ENCODE data around the gene GPC3. TPM values are rescaled to one million over a fixed set of nuclear protein-coding genes. Genes with fewer than 3 reads are reported as not detected.
"Not testable (repeated sequence)": the region's sequence is repeated elsewhere in the genome, so short reads cannot be mapped to it uniquely, and the experiment has no call there.

The GPC3 gene
- total RNA-seq, 1 donor from 2014 or later, result 0.25 TPM

- H3K4me3 Mint-ChIP-seq (ENCODE audit: low read depth), result no peak overlapping the region
- no peak for DNase-seq (ENCODE audit: low spot score)
- H3K4me1 Mint-ChIP-seq (ENCODE audit: low read depth), result no peaks in the 10 kb centered on the region
- H3K36me3 Mint-ChIP-seq (ENCODE audit: low read depth), result no peaks in the 10 kb centered on the region
- no peaks in the 10 kb centered on the region for H3K9me3 Mint-ChIP-seq
- intact Hi-C loops (cut with micrococcal nuclease), result no loop called here
- no peak overlapping the region for H3K27ac Mint-ChIP-seq
- H3K27me3 Mint-ChIP-seq (ENCODE audit: low read depth), result no peaks in the 10 kb centered on the region
These were observed 345.0 kb downstream of the GPC3 start for GRCh38 chrX:133640161-133641015.

GRCh38 chrX:133639726-133640125 is 345.7 kb downstream of the GPC3 start:
- intact Hi-C loops (cut with micrococcal nuclease), result no loop called here
- no peak for DNase-seq (ENCODE audit: low spot score)
- Mint-ChIP-seq H3K4me3 (ENCODE audit: low read depth) (no peak overlapping the region), H3K27me3 (ENCODE audit: low read depth) (no peaks in the 10 kb centered on the region), H3K27ac (no peak overlapping the region), H3K36me3 (ENCODE audit: low read depth) (no peaks in the 10 kb centered on the region), H3K9me3 (no peaks in the 10 kb centered on the region), H3K4me1 (ENCODE audit: low read depth) (no peaks in the 10 kb centered on the region)

- Mint-ChIP-seq H3K27ac (no peak overlapping the region), H3K36me3 (ENCODE audit: low read depth) (no peaks in the 10 kb centered on the region), H3K4me1 (ENCODE audit: low read depth) (no peaks in the 10 kb centered on the region), H3K27me3 (ENCODE audit: low read depth) (no peaks in the 10 kb centered on the region), H3K4me3 (ENCODE audit: low read depth) (no peak overlapping the region), H3K9me3 (no peaks in the 10 kb centered on the region)
- no peak for DNase-seq (ENCODE audit: low spot score)
- intact Hi-C loops (cut with micrococcal nuclease), result no loop called here
These were observed 347.1 kb downstream of the GPC3 start for GRCh38 chrX:133638285-133638684.

- no peak overlapping the region for H3K27ac Mint-ChIP-seq
- no peak overlapping the region for H3K4me3 Mint-ChIP-seq (ENCODE audit: low read depth)
- no peak for DNase-seq (ENCODE audit: low spot score)
- no peaks in the 10 kb centered on the region for H3K4me1 Mint-ChIP-seq (ENCODE audit: low read depth)
- no peaks in the 10 kb centered on the region for H3K9me3 Mint-ChIP-seq
- H3K27me3 Mint-ChIP-seq (ENCODE audit: low read depth), result no peaks in the 10 kb centered on the region
- intact Hi-C loops (cut with micrococcal nuclease), result no loop called here
- H3K36me3 Mint-ChIP-seq (ENCODE audit: low read depth), result no peaks in the 10 kb centered on the region
These were observed 347.6 kb downstream of the GPC3 start for GRCh38 chrX:133637765-133638164.

GRCh38 chrX:133636009-133636408 is 349.4 kb downstream of the GPC3 start:
- Mint-ChIP-seq H3K9me3 (no peaks in the 10 kb centered on the region), H3K27me3 (ENCODE audit: low read depth) (no peaks in the 10 kb centered on the region), H3K4me1 (ENCODE audit: low read depth) (no peaks in the 10 kb centered on the region), H3K27ac (no peak overlapping the region), H3K4me3 (ENCODE audit: low read depth) (no peak overlapping the region), H3K36me3 (ENCODE audit: low read depth) (no peaks in the 10 kb centered on the region)
- DNase-seq (ENCODE audit: low spot score), result no peak
- intact Hi-C loops (cut with micrococcal nuclease), result no loop called here

- Mint-ChIP-seq H3K9me3 (no peaks in the 10 kb centered on the region), H3K27ac (no peak overlapping the region), H3K27me3 (ENCODE audit: low read depth) (no peaks in the 10 kb centered on the region), H3K4me3 (ENCODE audit: low read depth) (no peak overlapping the region), H3K4me1 (ENCODE audit: low read depth) (no peaks in the 10 kb centered on the region), H3K36me3 (ENCODE audit: low read depth) (no peaks in the 10 kb centered on the region)
- intact Hi-C loops (cut with micrococcal nuclease), result no loop called here
- DNase-seq (ENCODE audit: low spot score), result no peak
These were observed 351.0 kb downstream of the GPC3 start for GRCh38 chrX:133634416-133634815.

GRCh38 chrX:133633950-133634349 is 351.4 kb downstream of the GPC3 start:
- Mint-ChIP-seq H3K27ac (no peak overlapping the region), H3K4me1 (ENCODE audit: low read depth) (no peaks in the 10 kb centered on the region), H3K4me3 (ENCODE audit: low read depth) (no peak overlapping the region), H3K36me3 (ENCODE audit: low read depth) (no peaks in the 10 kb centered on the region), H3K9me3 (no peaks in the 10 kb centered on the region), H3K27me3 (ENCODE audit: low read depth) (no peaks in the 10 kb centered on the region)
- intact Hi-C loops (cut with micrococcal nuclease), result no loop called here
- DNase-seq (ENCODE audit: low spot score), result no peak

- no peak for DNase-seq (ENCODE audit: low spot score)
- Mint-ChIP-seq H3K9me3 (no peaks in the 10 kb centered on the region), H3K27ac (no peak overlapping the region), H3K36me3 (ENCODE audit: low read depth) (no peaks in the 10 kb centered on the region), H3K4me1 (ENCODE audit: low read depth) (no peaks in the 10 kb centered on the region), H3K27me3 (ENCODE audit: low read depth) (no peaks in the 10 kb centered on the region), H3K4me3 (ENCODE audit: low read depth) (no peak overlapping the region)
- intact Hi-C loops (cut with micrococcal nuclease), result no loop called here
These were observed 352.2 kb downstream of the GPC3 start for GRCh38 chrX:133633162-133633561.

GRCh38 chrX:133630362-133630761 is 355.0 kb downstream of the GPC3 start:
- intact Hi-C loops (cut with micrococcal nuclease), result no loop called here
- Mint-ChIP-seq H3K9me3 (no peaks in the 10 kb centered on the region), H3K27me3 (ENCODE audit: low read depth) (no peaks in the 10 kb centered on the region), H3K4me3 (ENCODE audit: low read depth) (no peak overlapping the region), H3K36me3 (ENCODE audit: low read depth) (no peaks in the 10 kb centered on the region), H3K27ac (no peak overlapping the region), H3K4me1 (ENCODE audit: low read depth) (no peaks in the 10 kb centered on the region)
- no peak for DNase-seq (ENCODE audit: low spot score)

GRCh38 chrX:133627673-133628072 is 357.7 kb downstream of the GPC3 start:
- H3K4me1 Mint-ChIP-seq (ENCODE audit: low read depth), result no peaks in the 10 kb centered on the region
- H3K27me3 Mint-ChIP-seq (ENCODE audit: low read depth), result no peaks in the 10 kb centered on the region
- H3K9me3 Mint-ChIP-seq, result no peaks in the 10 kb centered on the region
- H3K36me3 Mint-ChIP-seq (ENCODE audit: low read depth), result no peaks in the 10 kb centered on the region
- DNase-seq (ENCODE audit: low spot score), result no peak
- no peak overlapping the region for H3K4me3 Mint-ChIP-seq (ENCODE audit: low read depth)
- no peak overlapping the region for H3K27ac Mint-ChIP-seq
- intact Hi-C loops (cut with micrococcal nuclease), result no loop called here

GRCh38 chrX:133621384-133621783 is 364.0 kb downstream of the GPC3 start:
- H3K27ac Mint-ChIP-seq; H3K36me3 Mint-ChIP-seq (ENCODE audit: low read depth); H3K27me3 Mint-ChIP-seq (ENCODE audit: low read depth); H3K4me1 Mint-ChIP-seq (ENCODE audit: low read depth); H3K4me3 Mint-ChIP-seq (ENCODE audit: low read depth); intact Hi-C loops (cut with micrococcal nuclease); H3K9me3 Mint-ChIP-seq; DNase-seq (ENCODE audit: low spot score): not testable (repeated sequence)

- intact Hi-C loops (cut with micrococcal nuclease), result no loop called here
- Mint-ChIP-seq H3K4me1 (ENCODE audit: low read depth) (no peaks in the 10 kb centered on the region), H3K36me3 (ENCODE audit: low read depth) (no peaks in the 10 kb centered on the region), H3K27me3 (ENCODE audit: low read depth) (no peaks in the 10 kb centered on the region), H3K4me3 (ENCODE audit: low read depth) (no peak overlapping the region), H3K9me3 (no peaks in the 10 kb centered on the region), H3K27ac (no peak overlapping the region)
- DNase-seq (ENCODE audit: low spot score), result no peak
These were observed 373.7 kb downstream of the GPC3 start for GRCh38 chrX:133611676-133612075.

GRCh38 chrX:133610056-133610455 is 375.3 kb downstream of the GPC3 start:
- Mint-ChIP-seq H3K36me3 (ENCODE audit: low read depth) (no peaks in the 10 kb centered on the region), H3K27me3 (ENCODE audit: low read depth) (no peaks in the 10 kb centered on the region), H3K27ac (no peak overlapping the region), H3K4me1 (ENCODE audit: low read depth) (no peaks in the 10 kb centered on the region), H3K4me3 (ENCODE audit: low read depth) (no peak overlapping the region), H3K9me3 (no peaks in the 10 kb centered on the region)
- intact Hi-C loops (cut with micrococcal nuclease), result no loop called here
- no peak for DNase-seq (ENCODE audit: low spot score)

GRCh38 chrX:133609166-133609565 is 376.2 kb downstream of the GPC3 start:
- no peaks in the 10 kb centered on the region for H3K27me3 Mint-ChIP-seq (ENCODE audit: low read depth)
- H3K4me1 Mint-ChIP-seq (ENCODE audit: low read depth), result no peaks in the 10 kb centered on the region
- no peaks in the 10 kb centered on the region for H3K36me3 Mint-ChIP-seq (ENCODE audit: low read depth)
- no peak for DNase-seq (ENCODE audit: low spot score)
- H3K9me3 Mint-ChIP-seq, result no peaks in the 10 kb centered on the region
- intact Hi-C loops (cut with micrococcal nuclease), result no loop called here
- H3K4me3 Mint-ChIP-seq (ENCODE audit: low read depth), result no peak overlapping the region
- no peak overlapping the region for H3K27ac Mint-ChIP-seq

All from activated T-helper 2 cell treated with anti-CD3 and anti-CD28 coated beads, Interferon-gamma antibody, Interleukin-2, Interleukin-4, amounts not matched to agents 10 μg/mL and 5 μg/mL and 100 μg/mL, durations not matched to agents 14 hours and 24 hours and 36 hours (primary cell).